HG02798 (cell line): ENCODE results near the gene BCAS1.
"Not testable (repeated sequence)": the region's sequence is repeated elsewhere in the genome, so short reads cannot be mapped to it uniquely, and the experiment has no call there.

Experiments
- ATAC-seq: cut with Tn5 transposase; IDR thresholded peaks from one replicate; pipeline ENCODE4 v1.9.1; 2021; ENCODE audit warnings: mild to moderate bottlenecking; ENCODE audit not compliant: unreplicated experiment, poor library complexity

BCAS1 gene

DNA sequence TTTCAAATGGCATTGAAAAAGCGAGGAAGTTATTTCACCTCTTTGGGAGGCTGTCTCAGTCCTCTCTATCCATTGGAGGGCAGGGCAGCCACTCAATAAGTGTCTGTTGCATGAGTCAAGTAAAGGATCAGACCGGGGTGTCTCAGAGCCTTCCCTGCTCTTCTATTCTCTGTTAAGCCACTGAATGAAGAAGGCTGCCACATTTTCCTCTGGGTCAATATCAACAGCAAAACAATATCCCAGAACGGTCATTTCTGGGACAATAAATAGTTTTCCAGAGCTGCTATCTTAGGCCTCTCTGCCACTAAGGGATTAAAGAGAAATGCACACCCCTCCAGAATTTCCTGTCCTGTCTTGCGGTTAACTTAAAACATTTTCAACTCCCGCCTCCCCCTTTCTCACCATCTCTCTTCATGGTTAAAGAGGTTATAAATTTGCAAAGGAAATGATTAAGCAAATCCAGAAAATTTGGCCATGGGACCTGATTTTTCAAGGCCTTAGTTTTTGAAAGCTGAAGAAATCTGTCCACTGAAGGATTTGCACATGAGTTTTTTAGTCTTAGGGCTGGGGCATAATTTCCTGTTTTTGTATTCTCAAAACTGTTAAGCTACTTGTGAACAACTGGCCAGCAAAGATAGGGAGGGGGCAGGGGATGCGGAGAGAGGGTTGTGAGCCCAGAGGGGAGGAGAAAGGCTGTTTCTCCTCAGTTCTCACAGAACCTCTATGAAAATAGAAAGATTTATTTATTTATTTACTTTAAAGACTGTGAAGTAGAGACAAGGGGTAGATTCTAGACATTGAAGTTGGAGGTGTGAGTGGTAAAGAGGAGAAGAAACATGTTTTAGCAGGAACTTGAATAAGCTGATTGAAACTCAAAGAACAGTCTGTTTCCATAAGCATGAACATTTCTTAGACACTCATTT is 135.7 kb downstream of the BCAS1 start:
- ATAC-seq: peak; percentile 32

DNA sequence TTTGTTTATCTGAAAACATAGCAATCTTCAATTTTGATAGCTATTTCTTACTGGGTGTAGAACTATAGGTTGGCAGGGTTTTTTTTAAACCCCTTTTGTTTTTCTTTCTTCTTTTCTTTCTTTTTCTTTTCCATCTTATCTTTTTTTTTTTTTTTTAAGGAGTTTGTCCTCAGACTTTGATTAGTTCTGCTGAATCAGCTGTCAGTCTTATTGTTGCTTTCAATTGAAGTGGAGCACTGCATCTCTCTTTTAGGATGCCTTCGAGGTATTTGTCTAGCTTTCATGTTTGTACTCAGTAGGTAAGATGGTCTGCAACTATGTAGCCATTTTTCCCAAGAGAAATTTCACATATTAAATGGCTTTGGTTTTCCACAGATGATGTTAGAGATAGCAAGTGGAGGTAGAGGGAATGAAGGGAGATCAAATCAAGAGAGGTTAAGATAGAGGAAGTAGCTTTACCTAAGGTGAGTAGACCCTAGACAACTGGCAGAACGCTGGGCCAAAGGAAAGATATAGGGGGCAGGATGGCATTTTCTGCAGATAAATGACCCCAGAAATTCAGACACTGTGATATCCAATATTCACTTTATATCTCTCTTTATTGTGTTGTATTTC is 137.1 kb downstream of the BCAS1 start:
- ATAC-seq: no peak

DNA sequence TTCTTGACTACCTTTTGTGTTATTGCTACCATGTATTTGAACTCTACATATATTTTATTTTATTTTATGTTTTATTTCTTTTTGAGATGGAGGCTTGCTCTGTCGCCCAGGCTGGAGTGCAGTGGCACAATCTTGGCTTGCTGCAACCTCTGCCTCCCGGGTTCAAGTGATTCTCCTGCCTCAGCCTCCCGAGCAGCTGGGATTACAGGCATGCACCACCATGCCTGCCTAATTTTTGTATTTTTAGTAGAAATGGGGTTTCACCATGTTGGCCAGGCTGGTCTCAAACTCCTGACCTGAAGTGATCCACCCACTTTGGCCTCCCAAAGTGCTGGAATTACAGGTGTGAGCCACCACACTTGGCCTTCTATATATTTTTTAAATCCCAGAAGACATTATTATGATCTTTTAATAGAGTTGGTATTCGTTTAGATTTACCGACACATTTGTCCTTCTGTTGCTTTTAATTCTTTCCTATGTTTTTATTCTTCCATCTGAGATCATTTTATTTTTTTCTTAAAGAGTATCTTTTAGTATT is 137.7 kb downstream of the BCAS1 start:
- not testable (repeated sequence) for ATAC-seq

DNA sequence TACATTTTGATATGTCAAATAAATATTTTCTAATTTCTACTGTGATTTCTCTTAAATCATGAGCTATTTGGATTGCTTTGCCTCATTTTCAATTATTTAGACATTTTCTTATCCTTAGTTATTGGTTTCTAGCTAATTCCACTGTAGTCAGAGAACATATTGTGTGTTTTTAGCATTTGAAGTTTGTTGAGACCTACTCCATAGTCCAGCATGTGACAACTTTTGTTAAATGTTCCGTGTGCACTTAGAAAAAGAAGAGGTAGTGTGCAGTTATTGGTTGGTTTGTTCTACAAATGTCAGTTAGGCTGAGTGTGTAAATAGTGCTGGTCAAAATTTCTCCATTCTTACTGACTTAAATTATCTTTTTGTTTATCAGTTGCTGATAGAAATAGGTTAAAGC is 138.8 kb downstream of the BCAS1 start:
- ATAC-seq: no peak

DNA sequence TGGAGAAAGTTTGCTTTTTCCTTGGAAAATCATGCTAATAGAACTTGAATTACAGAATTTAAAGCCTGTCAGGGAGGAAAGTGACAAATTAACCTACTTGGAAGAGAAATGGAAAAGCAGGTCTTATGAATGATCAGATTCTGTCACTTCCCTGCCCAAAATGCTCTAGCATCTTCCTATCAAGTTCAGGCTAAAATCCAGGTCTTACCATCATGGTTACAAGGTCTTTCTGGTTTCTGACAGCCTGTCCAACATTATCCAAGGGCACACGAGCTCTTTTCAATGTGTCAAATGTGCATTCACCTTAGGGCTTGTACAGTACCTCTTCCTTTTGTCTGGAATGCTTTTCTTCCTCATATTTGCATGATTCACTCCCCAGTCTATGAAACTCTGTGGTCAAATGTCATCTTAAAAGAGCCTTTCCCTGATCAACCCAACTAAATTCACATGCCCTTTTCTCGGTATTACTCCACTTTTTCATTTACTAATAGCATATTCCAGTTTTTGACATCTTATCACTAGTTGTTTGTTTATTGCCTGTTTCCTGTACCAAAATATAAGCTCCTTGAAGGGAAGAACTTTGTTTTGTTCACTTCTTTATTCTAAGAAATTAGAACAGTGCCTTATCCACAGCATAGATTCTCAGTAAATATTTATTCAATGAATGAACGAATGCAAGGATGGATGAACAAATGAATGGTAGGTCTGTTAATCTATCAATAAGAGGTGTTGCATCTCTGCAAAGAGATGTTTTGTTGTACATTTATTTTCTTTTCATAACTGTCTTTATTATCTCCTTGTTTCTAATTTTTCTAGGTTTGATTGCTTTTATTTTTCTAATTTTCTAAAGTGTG is 139.5 kb downstream of the BCAS1 start:
- no peak for ATAC-seq

DNA sequence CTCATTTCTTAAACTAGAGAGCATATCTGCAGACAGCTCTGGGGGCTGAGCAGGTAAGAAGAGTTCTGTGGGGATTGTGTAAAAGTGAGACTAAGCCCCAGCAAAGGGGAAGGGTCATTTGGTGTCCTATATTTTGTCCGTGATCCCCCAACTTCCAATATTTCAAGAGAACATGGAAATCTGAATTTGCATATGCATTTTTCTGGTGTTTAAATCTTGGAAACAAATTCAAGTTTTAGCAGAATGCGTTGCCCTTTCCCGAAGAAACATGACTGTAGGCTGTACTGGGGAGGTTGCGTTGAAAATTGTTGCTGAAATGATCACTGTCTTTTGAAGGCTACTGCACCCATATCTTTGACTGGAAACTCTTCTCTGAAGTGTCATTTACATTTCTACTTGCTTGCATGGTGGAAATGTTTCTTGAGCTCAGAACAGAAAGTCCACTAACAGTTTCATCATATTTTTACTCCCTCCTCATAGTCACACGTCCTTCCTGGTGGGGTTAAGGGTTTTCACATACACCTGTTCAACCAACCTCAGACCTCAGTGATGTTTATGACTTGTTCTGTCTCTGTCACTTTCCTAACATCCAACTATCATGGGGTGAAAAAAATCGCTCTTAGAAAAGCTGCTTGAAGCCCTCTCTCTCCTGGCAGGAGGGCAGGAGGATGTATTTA is 140.3 kb downstream of the BCAS1 start:
- peak; percentile 77 for ATAC-seq

DNA sequence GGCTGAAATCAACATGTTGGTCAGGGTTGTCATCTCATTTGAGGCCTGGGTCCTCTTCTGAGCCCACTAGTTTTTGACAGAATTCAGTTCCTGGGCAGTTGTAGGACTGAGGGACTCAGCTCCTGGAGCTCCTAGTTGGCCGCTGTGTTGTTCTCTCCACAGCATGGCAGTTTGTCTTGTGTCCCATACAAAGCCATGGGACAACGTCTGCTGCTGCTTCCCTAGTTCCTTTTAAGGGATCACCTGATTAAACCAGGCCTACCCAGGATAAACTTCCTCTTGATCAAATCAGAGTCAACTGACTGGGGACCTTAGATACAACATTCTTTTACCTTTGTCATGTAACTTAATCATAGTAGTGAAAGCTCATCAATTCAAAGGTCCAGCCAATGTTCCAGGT is 141.0 kb downstream of the BCAS1 start:
- no peak for ATAC-seq

DNA sequence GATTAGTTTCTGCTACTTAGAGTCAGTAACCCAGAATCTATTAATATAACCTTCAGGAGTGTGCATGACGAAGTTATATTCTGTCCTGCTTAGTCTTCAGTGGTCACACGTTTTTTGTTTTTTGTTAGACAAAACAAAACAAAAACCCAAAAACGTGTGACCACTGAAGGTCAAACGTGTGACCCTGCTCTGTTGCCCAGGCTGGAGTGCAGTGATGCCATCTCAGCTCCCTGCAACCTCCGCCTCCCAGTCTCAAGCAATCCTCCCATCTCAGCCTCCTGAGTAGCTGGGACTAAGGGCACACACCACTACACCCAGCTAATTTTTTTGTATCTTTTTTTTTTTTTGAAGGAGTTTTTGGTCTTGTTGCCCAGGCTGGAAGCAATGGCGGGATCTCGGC is 142.4 kb downstream of the BCAS1 start:
- ATAC-seq: no peak

DNA sequence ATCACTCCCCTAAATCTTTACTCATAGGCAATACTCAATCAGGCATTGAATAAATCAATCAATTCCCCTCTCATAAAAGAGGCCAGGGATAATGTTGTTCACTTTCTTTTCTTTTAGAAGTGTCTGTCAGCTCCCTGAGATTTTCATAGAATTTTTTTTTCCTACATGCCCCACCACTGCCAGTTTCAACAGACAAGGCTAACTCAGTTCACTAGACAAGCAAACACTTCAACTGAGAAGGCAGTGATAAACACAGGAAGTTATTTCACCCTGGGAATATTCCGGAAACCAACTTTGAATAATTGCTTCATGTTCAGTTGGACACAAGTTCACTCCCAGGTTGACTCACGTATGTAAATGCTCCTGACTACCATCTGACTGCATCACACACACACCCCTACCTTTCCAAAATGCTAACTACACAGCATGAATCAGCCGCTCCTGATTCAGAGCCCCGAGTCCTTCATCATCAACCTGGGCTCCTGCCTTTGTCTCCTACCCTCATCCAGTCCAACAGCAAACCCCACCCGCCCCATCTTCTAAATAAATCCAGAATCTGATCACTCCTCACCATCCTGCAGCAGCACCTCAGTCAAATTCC is 143.9 kb downstream of the BCAS1 start:
- peak; percentile 65 for ATAC-seq

DNA sequence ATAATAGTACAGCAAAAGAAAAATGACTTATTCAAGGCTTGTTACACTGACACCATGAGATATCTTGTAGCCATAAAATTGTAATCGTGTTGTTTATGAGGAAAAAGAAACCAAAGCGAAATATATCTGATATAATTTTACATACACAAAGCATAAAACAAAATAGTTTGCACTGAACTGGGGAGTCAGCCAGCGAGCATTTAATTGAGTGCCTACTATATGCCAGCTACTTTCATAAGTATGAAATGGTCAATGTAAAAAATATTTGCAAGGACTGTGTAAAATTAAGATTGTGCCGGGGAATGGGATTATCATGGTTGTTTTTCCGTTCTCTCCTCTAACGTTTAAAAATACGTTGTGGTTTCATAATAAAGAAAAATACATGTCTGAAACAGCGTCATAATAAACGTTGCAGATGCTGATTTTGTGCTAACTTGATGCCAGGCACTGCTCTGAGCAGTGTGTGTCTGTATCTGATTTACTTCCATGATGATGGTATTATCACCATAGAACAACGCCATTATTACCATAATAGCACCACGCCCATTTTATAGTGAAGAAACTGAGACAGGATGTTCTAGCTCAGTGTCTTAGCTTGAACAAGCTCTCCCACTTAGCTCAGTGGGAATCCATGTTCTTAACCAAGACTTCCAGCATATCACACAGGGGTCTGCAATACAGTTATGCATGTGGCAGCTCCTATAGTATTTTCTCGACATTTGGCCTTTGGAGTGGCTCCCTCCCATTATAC is 144.6 kb downstream of the BCAS1 start:
- ATAC-seq: no peak

DNA sequence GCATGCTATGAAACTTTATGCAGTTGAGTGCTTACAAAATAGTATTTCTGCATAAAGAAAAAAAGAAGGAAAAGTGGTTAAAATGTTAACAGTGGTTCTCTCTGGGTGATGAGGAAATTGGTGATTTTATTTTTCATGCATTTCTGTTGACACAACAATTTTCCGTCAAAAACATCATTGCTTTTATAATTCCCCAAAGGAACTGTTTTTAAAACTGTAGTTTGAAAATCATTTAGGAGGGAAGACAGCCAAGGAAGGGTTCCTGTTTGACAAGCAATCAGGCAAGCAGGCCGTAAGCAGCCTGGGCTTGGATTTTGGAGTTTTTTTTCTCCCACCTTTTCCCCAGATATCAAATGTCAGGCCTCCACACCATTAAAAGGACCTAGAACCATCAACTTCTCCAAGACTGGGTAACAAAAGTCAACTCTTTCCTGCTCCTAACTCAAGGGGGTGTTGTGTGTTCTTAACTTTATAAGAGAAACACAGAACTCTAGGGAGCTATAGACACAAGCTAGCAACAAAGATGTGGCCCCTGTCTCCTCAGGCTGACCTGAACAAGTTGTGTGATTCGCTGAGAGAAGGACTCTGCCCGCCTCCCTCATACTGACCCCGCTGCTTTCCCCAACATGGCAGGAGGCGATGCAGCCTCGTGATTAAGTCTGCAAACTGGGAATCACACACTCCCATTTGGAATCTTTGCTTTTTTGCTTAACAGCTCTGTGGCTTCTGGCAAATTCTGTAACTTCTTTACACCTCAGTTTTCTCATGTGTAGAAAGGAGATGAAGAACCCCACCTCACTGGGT is 146.6 kb downstream of the BCAS1 start:
- no peak for ATAC-seq

DNA sequence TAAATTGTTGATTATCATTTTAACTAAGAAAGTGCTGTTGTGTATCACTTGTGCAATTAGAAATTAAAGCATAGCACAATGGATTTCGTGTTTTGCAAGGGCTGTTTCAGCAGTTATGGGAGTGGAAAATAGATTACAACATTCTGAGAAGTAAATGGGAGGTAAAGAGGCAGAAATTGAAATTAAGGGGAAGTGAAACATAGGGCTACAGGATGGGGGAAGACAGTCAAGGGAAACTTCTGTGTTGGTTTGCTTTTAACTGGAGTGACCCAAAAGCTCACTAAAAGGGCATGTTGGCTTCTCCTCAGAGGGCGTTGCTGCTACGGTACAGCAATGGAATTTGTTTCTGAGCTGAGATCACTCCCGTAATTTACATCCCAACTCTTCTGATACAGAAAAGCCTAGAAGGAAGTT is 147.5 kb downstream of the BCAS1 start:
- ATAC-seq: peak; percentile 57

DNA sequence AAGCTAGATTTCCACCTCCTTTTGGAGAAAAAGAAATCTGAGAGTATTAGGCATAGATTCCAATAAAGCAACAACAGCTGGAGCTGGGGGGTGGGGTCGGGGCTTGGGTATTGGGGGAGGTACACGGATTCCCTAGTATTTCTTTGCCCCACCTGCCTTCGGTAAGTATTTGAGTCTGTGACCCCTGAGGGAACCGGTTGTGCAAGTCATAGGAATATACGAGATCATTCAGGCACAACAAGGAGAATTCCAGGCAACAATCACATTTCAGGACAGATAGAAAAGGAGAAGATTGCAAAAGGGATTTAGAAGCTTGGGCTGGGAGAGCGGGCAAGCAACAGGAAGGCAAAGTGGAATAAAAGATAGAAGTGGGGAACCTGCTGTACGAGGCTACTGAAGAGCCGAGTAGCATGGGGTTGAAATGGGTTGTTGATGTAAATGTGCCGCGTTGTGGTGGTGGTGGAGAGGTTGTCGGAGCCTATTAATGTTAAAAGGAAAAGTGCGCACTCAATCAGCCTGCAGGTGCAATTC is 148.9 kb downstream of the BCAS1 start:
- no peak for ATAC-seq

DNA sequence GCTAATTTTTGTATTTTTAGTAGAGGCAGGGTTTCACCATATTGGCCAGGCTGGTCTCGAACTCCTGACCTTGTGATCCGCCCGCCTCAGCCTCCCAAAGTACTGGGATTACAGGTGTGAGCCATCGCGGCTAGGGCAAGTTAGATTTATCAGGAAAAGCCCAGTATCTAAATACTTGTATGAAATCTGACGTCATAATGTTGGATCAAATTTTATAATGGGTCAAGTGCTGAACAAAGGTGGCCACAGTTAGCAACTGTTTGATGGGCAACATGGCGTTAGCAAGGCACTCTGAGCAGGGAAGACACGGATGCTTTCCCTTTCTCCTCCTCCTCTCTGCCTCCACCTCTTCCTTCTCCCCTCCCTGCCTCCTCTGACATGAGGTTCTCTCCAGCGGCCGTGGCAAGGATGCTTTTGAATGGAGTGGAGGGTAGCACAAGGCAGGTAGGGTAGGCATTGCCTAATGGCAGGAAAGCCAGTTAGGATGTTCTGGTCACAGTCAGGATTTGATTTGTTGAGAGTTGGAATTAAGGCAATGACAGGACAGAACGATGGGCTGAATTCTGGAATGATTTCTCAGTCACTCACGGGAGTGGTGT is 149.6 kb downstream of the BCAS1 start:
- no peak for ATAC-seq

DNA sequence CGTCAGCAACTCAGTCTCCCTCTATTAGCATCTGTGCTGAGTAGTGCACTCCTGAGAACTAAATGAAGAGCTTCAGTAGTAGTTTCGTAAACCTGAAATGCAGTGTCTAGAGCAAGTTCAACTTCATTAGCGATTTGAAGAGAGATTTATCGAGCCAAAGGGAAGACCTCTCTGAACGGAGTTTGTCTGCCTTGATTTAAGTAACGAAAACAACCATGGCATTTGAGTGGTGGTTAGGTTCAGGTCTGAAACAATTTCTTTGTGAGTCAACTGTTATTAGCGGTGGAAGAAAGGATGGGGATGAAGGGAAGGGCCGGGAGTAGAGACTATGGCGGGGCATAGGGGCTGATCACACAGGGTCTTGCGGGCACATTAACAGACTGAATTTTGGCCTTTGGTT is 150.5 kb downstream of the BCAS1 start:
- no peak for ATAC-seq

DNA sequence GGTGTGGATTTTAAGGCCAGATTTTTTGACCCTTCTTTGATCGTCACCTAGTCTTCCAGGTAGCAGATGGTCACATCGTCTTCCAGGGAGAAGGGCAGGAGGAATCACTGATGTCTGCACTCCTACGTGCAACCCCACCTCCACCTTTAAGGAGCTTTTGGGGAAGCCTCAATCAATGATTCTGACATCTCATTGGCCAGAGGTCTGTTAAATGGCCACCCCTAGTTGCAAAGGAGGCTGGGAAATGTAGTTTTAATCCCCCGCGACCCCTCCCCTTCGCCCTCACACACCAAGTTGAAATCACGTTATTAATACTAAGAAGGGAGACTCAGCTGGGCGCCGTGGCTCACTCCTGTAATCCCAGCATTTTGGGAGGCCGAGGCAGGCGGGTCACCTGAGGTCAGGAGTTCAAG is 151.4 kb downstream of the BCAS1 start:
- ATAC-seq: no peak

DNA sequence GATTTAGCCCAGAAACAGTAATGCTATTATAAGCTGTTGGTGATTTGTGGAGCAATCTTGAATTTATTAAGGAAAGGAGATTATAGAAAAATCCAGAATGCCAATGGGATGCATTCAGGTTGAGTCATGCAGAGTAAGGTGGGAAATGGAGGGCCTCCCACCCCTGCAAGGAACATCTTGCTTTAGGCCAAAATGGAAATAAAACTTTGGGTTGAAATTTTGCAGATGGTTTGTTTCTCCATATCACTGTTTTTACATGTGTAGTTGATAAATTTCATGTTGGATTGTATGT is 152.4 kb downstream of the BCAS1 start:
- ATAC-seq: no peak
